Hematopoietic multipotent progenitor cell (in vitro differentiated cells): ENCODE results near the gene KIAA1958. TPM values are rescaled to one million over a fixed set of nuclear protein-coding genes. Genes with fewer than 3 reads are reported as not detected.

Experiments used
- DNase-seq, 3 donors: peaks; one replicate each; pipeline ENCODE4 v3.0.0-alpha.2; 2011 to 2015; ENCODE audit warnings: low read depth in 2 of 3, low spot score in 2 of 3
- total RNA-seq: library from RNA; depleted of rRNA; stranded (reverse); fragments of >200 nt; gene quantifications from one replicate; pipeline ENCODE4 v1.2.3, GENCODE V29; 2012

Gene KIAA1958
- total RNA-seq = 5.7 TPM

DNA sequence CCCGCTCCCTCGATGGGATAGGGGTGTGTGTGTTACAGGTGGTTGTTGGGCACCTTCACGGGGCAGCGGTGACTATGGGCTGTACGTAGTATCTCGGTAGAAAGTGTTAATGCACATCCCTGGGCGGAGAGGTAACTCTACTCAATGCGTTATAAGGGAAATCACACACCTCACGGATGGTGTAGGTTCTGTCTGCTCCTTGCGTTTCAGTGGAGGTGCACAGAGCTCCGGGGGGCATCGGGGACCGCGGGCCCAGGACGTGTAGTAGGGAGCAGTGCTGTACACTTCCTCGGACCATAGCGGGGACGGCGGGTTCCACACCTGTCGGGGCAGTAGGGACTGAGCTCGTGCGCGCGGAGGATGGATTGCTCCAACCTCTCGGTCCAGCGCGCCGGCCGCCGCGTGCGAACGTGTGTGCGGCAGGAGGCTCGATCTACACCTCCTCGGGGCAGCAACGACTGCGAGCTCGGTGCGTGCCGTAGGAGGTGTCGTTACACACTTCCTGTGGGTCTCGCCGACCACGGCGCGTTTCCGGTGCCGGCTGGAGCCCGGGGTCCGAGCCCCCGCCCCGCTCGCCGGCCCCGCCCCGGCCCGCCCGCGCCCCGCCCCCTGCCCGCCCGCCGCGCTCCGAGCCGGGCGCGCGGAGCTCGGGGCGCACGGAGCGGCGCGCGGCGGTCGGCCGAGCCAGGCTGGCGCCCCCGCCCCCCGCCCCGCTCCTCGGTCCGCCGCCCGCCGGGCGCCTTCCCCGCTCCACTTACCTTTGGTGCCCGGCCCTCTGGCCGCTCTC lies at the start of gene KIAA1958:
KIAA1958 (plus strand) TSS at position 607 of the 787 bp plus-strand sequence. CDS start 87,254 bp downstream, outside the sequence.
- DNase-seq = peak; percentile 53 to 86 (median 82)

GRCh38 chr9:112437406-112437805 lies 49.2 kb upstream of the KIAA1958 start:
- no peak for DNase-seq

DNA sequence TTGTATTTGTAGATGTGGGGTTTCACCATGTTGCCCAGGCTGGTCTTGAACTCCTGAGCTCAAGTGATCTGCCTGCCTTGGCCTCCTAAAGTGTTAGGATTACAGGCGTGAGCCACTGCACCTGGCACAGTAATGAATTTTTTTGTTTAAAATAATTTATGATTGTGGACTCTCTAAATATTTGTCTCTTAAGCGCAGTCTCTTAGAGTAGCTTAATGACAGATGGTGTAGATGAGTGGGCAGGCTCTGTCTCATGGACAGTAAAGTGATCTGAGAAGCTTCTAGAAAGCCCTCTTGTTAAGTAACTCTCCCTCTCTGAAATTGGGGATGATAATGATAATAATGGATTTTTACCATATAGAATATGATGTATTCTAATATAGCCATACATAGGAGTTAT lies 47.5 kb upstream of the KIAA1958 start:
- no peak for DNase-seq

GRCh38 chr9:112439825-112440224 lies 46.8 kb upstream of the KIAA1958 start:
- DNase-seq = no peak

DNA sequence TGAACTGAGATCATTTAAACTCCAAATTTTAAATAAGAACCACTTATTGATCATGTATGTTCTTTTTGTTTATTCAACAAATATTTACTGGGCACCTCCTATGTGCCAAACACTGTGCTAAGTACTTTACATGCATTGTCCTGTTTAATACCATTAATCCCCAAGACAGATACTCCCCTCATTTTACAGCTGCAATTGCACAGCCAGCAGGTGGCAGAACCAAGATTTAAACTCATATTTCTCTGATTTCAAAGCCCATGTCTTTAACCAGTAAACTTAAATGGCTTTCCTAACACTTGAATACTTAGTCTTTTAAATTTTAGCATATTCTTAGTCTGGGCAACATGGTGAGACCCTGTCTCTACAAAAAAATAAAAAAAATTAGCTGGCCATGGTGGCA lies 43.4 kb upstream of the KIAA1958 start:
- peak in 2 of 3 donors; percentile 22 to 65 for DNase-seq

GRCh38 chr9:112443636-112444035 lies 43.0 kb upstream of the KIAA1958 start:
- no peak for DNase-seq

- no peak for DNase-seq
Observed at GRCh38 chr9:112445196-112445595, 41.4 kb upstream of the KIAA1958 start.

GRCh38 chr9:112446080-112446479 lies 40.5 kb upstream of the KIAA1958 start:
- no peak for DNase-seq

- DNase-seq = no peak
Observed at GRCh38 chr9:112446526-112446925, 40.1 kb upstream of the KIAA1958 start.

- DNase-seq = peak in 1 of 3 donors; percentile 18
Observed at GRCh38 chr9:112447283-112447761, 39.3 kb upstream of the KIAA1958 start.

GRCh38 chr9:112462855-112463254 lies 23.8 kb upstream of the KIAA1958 start:
- DNase-seq = no peak

DNA sequence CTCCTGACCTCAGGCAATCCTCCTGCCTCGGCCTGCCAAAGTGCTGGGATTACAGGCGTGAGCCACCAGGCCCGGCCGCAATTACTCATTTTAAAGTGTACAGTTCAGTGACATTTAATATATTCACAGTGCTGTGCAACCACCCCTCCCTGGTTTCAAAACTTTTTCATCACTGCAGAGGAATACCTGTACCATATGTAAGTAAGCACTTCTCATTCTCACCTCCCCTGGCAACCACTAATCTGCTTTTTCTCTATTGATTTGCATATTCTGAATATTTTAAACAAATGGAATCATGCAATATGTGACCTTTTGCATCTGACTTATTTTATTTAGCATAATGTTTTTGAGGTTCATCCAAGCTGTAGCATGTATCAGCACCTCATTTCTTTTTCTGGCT lies 21.3 kb upstream of the KIAA1958 start:
- DNase-seq = no peak

- no peak for DNase-seq
Observed at GRCh38 chr9:112472996-112473395, 13.6 kb upstream of the KIAA1958 start.

DNA sequence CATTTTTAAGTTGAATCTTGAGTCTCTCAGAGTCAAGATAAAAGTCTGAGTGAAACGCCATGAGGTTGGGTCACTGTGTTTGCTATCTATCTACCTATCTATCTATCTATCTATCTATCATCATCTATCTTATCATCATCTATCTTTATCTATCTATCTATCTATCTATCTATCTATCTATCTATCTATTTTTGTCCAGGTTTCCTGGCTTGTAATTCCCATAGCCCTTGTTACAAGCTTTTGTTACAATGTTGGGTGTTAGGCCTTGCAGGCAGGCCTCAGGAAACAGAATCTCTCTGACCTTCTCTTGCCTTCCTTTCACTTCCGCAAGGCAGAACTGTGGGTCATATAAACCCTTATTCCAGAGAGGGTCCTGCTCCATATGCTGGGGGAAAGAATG lies 12.6 kb upstream of the KIAA1958 start:
- no peak for DNase-seq

DNA sequence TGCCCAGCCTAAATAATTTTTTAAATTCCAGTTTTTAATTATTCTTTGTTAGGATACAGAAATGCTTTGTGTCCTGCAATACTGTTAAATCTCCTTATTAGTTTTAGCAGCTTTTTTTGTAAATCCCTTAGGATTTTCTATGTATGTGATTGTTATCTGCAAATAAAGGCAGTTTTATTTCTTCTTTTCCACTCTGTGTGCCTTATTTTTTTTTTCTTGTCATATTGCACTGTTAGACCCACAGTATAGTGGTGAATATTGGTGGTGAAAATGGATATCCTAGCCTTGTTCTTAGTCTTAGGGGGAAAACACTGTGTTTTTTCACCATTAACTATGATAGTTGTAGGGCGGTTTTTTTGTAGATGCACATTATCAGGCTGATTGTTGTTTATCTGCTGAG lies 11.3 kb upstream of the KIAA1958 start:
- DNase-seq = no peak

DNA sequence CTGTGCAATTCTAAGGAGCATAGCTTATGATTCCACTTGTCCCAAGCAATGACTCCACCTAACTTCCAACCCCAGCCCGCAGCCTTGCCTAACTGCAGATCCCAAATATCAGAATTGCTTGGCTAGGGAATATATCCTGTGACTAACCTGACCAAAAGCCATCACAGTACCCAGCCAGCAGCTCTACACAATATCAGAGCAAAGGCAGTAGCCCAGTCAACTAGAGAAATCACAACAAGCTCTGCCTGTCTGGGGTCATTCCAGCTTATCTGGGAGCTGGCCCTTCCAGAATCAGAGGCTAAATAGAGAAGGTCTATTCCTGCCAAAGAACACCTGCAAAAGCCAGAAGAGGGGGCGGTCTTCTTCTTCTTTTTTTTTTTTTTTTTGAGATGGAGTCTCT lies 9.3 kb upstream of the KIAA1958 start:
- no peak for DNase-seq

- DNase-seq = no peak
Observed at GRCh38 chr9:112479221-112479620, 7.4 kb upstream of the KIAA1958 start.

GRCh38 chr9:112484607-112485006 lies 2.0 kb upstream of the KIAA1958 start:
- no peak for DNase-seq

GRCh38 chr9:112485574-112485973 lies 1.1 kb upstream of the KIAA1958 start:
- no peak for DNase-seq

DNA sequence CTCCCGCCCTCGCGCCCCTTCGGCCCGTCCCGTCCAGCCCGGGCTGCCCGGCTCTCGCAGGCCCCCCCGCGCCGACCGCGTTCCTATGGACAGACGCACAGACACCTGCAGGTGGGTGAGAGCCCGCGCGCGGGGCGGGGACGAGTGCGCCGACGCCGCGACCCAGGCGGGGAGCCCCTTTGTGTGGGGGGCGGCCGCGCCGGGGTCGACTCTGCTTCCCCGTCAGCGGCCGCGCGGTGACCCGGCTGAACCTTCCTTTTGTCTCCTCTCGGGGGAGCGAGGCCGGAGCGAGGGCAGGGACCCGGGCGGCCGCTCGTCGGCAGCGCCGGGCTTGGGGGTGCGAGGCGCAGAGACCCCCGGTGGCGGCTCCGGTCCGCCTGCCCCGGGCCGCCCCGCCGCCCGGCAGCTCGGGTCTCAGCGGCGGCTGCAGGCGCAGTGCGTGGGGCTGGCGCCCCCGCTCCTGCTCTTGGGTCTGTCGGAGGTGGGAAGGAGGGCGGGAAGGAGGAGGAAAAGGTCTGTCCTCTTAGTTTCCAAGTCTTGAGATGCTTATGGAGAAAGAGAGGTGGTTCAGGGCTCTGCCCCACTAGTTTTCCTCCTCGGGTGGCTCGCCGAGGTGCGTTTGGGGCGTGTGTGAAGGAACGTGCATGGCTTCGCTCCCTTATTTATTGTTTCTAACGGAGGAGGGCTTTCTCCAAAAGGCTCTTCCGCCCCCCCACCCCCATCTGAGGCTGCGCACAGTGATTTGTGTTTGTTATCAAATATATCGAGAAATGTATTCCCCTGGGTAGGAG lies 576 bp downstream of the KIAA1958 start:
- peak; percentile 41 to 54 (median 51) for DNase-seq

- DNase-seq = no peak
Observed at GRCh38 chr9:112487799-112488340, 1.2 kb downstream of the KIAA1958 start.
